ENCODE measurements around the gene PTH.
A peak's percentile ranks its signal among the peaks of the same experiment; 100 is the strongest.

The PTH gene

GRCh38 chr11:13495929-13496328 is at the start of gene PTH:
Gene PTH (minus strand): TSS chr11:13495997. CDS start chr11:13492855, 3,142 bp downstream.
- DNase-seq (ENCODE audit: low read depth in 2 of 3, low spot score in 1 of 3), result no peak

DNA sequence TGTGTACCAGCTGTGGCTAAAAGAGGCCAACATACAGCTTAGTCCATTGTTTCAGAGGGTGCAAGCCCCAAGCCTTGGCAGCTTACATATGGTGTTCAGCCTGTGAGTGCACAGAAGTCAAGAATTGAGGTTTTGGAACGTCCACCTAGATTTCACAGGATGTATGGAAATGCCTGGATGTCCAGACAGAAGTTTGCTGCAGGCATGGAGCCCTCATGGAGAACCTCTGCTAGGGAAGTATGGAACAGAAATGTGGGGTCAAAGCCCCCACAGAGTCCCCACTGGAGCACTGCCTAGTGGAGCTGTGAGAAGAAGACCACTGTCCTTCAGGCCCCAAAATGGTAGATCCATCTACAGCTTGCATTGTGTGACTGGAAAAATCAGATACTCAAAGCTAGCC is 42.2 kb upstream of the PTH start:
- DNase-seq (ENCODE audit: low read depth in 2 of 3, low spot score in 1 of 3), result no peak

DNA sequence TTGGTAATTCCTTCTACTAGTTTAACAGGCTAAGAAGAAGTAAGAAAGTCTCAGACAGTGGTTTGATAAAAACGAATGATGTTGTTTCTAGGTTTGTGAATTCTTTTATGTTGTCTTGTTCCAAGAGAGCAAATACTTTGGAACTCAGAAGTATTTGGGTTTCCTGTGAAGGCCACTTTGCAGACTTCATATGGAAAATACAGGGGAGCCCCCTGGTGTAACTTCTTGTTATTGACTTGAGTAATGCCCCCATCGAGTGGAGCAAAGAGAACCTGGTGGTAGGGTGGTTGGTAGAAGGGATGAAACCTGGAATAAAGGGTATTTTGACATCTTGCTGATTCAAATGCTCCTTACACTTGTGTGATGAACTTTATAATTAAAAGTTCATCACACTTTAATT is 40.0 kb upstream of the PTH start:
- DNase-seq (ENCODE audit: low read depth in 2 of 3, low spot score in 1 of 3), result no peak

DNA sequence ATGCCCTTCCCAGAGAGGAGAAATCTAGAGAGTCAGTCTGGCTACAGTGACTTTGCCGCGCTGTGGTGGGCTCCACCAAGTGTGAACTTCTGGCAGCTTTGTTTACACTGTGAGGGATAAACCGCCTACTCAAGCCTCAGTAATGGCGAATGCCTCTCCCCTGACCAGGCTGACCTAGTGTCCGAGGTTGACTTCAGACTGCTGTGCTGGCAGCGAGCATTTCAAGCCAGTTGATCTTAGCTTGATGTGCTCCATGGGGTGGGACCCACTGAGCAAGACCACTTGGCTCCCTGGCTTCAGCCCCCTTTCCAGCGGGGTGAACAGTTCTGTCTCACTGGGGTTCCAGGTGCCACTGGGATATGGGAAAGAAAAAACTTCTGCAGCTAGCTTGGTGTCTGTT is 38.6 kb upstream of the PTH start:
- DNase-seq (ENCODE audit: low read depth in 2 of 3, low spot score in 1 of 3), result no peak

- no peak for DNase-seq (ENCODE audit: low read depth in 2 of 3, low spot score in 1 of 3)
These were observed 29.5 kb upstream of the PTH start for GRCh38 chr11:13525257-13525656.

DNA sequence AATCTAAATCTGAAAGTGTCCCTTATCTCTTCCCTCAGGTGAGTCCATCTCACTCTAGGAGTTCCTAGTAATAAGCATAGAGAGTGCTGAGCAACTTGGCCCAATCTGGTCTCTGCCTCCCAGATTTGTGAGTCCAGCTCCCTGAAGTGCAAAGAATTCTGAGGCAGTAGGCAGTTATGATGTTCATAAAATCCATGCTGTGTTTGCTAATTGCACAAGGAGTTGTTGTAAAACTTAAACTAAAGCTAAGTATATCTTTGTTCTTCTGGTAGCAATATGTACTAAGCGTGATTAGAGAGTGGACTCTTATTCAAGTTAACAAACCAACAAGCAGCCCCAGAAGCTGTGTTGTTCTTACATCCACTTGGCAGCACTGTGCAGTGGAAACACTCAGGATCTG is 7.6 kb upstream of the PTH start:
- no peak for DNase-seq (ENCODE audit: low read depth in 2 of 3, low spot score in 1 of 3)

- DNase-seq (ENCODE audit: low read depth in 2 of 3, low spot score in 1 of 3), result no peak
These were observed 6.7 kb upstream of the PTH start for GRCh38 chr11:13502492-13502891.

DNA sequence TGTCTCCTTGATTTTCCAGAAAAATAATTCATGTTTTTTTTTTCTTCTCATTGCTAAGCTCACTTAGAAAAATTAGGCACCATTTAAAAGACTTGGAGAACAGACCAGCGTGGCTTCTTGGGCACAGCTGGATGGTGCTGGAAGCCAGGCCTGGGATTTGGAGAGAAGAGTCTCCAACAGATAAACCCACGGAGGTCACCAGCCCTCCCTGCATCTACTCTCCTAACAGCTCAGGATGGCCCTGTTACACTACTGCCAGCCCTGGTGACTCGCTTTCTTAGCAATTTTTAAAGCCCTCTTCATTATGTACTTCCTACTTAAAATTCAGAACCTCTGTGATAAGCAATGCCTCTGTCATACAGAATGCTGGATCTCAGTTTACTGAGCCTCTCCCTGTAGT is 1.7 kb downstream of the PTH start:
- DNase-seq (ENCODE audit: low read depth in 2 of 3, low spot score in 1 of 3), result no peak

DNA sequence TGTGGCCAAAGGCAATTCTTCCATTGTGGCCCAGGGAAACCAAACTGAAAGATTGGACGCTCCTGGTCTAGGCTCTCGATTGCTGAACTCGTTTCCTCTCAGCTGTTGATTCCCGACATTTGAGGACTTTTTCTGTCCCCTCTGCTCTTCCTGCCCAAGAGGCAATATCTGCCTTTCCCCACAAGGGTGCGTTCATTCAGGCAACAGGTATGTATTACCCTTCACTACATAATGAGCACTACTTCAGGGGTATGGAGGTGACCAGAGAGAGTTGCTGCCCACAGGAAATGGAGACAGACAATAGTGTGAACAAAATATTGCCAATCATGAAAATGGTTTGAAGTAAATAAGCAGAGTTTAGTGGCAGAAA is 8.2 kb downstream of the PTH start:
- peak in 1 of 3 donors; percentile 2 for DNase-seq (ENCODE audit: low read depth in 2 of 3, low spot score in 1 of 3)

DNA sequence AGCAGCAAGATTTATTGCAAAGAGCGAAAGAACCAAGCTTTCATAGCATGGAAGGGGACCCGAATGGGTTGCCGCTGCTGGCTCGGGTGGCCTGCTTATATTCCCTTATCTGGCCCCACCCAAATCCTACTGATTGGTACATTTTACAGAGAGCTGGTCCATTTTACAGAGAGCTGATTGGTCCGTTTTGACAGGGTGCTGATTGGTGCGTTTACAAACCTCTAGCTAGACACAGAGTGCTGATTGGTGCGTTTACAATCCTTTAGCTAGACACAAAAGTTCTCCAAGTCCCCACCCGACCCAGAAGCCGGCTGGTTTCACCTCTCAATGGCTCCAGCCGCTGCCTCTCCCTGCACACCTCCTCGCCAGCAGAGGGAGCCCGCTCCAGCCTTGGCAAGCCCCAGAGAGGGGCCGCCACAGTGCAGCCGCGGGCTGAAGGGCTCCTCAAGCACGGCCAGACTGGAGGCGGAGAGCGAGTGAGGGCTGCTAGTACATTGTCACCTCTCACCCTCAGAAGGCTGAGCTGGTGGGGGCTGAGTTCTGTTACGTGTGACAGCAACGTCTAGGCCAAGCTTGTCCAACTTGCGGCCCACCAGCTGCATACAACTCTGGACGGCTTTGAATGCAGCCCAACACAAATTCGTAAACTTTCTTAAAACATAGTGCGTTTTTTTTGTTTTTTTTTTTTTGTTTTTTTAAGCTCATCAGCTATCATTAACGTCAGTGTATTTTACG is 8.7 kb downstream of the PTH start:
- peak; percentile 37 to 54 (median 37) for DNase-seq (ENCODE audit: low read depth in 2 of 3, low spot score in 1 of 3)

DNA sequence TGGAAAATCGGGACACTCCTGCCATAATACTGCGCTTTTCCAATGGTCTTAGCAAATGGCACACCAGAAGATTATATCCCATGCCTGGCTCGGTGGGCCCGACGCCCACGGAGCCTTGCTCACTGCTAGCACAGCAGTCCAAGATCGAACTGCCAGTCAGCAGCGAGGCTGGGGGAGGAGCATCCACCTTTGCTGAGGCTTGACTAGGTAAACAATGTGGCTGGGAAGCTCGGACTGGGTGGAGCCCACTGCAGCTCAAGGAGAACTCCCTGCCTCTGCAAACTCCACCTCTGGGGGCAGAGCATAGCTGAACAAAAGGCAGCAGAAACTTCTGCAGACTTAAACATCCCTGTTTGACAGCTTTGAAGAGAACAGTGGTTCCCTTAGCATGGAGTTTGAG is 15.6 kb downstream of the PTH start:
- DNase-seq (ENCODE audit: low read depth in 2 of 3, low spot score in 1 of 3), result no peak

DNA sequence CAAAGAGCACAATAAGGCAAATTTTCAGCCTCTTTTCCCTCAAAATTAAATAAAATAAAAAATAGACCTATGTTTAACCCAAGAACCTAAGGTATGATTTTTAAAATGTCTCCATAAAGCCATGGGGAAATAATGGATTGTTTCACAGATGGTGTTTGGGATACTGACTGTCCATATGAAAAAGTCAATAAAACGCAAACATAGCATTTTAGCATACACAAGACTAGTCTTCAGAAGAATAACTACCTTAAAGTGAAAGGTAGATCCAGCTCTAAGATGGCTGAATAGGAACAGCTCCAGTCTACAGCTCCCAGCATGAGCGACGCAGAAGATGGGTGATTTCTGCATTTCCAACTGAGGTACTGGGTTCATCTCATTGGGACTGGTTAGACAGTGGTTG is 16.1 kb downstream of the PTH start:
- DNase-seq (ENCODE audit: low read depth in 2 of 3, low spot score in 1 of 3), result no peak

- no peak for DNase-seq (ENCODE audit: low read depth in 2 of 3, low spot score in 1 of 3)
These were observed 20.7 kb downstream of the PTH start for GRCh38 chr11:13475091-13475490.

DNA sequence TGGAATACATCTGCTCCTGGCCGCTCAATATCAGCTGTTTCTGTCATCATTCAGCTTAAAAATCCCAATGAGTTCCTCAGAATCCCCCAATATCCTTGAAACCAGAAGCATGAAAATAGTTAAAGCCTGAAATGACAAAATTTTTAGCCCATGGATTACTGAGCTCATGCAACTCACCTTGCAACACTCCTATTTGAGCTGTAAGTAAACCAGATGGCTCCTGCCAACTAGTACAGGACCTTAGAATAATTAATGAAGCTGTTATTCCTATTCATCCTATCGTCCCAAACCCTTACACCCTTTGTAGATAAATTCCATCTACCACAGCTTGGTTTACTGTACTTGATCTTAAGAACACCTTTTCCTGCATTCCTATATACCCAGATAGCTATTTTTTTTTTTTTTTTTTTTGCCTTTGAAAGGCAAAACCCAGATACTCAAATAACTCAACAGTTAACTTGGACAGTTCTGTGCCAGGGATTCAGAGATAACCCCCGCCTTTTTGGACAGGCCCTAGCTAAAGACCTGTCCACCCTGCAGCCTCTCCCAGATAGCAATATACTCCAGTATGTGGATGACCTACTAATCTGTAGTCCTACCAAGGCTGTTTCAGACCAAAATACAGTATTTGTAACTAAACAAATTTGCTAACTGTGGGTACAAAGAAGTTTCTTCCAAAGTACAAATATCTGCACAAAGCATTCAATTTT is 22.6 kb downstream of the PTH start:
- no peak for DNase-seq (ENCODE audit: low read depth in 2 of 3, low spot score in 1 of 3)

DNA sequence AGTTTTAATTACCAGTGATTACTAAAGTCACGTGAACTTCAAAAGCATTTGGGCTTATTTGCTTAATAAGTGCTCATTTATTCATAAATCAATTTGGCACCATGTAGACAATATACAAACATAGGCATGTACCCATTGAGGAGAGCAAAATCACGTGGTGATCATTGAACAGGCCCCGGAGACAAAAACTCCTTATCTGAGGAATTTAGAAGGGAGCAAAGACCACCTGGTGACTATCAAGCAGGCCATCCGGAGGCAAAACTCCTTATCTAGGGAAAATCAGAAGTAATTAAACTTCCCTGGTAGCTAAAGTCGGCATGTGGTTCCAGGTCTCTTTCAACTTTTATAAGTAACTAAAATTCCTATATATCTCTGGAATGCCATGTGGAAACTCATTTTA is 27.0 kb downstream of the PTH start:
- DNase-seq (ENCODE audit: low read depth in 2 of 3, low spot score in 1 of 3), result no peak

- peak in 1 of 3 donors; percentile 1 for DNase-seq (ENCODE audit: low read depth in 2 of 3, low spot score in 1 of 3)
These were observed 29.9 kb downstream of the PTH start for GRCh38 chr11:13465909-13466371.

DNA sequence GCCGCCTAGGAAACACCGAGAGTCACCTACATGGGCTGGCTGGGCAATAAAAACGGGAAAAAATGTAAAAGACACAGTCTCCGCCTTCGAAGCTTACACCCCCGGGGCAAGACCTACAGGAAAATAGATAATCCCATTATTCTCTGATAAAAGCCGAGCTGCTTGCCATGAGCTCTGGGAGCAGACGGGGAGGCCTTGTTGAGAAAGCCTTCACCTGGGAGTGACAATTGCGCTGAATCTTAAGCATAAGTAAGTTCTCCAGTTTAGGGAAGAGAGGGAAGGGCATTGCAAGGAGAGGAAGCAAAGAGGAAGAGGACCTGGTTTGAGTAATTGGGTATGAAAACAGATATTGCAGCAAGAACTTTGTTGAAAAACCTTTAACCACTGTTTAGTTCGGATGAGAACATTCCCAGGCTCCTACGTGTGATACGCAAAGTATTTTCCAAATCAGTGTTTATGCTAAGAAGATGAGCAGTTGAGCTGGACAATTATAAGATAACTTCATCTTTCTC is 32.0 kb downstream of the PTH start:
- DNase-seq (ENCODE audit: low read depth in 2 of 3, low spot score in 1 of 3), result no peak

- peak; percentile 85 to 87 (median 86) for DNase-seq (ENCODE audit: low read depth in 2 of 3, low spot score in 1 of 3)
These were observed 32.7 kb downstream of the PTH start, which contains the start of gene BTBD10 for GRCh38 chr11:13462901-13463778. Gene BTBD10 (minus strand): TSS chr11:13463222. CDS start chr11:13445124, 18,098 bp downstream.

- DNase-seq (ENCODE audit: low read depth in 2 of 3, low spot score in 1 of 3), result peak in 2 of 3 donors; percentile 49 to 60
These were observed 33.4 kb downstream of the PTH start for GRCh38 chr11:13462311-13462900.

DNA sequence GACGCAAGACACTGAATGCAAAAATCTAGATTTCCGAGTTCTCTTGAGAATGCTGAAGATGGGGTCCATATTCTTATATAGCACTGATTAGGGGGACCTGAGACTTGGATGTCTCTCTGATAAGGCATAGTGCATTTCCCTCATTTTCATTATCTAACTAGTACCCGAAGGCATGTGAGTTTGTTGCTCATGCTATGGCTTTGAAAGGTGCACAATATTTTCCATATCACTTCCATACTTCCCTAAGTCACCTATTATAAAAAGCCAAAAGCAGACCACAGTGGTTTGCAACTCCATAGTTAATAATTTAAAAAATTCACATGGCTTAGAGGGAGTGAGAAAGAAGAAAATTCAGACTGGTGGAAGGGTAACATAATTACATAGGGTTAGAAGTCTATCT is 34.5 kb downstream of the PTH start:
- no peak for DNase-seq (ENCODE audit: low read depth in 2 of 3, low spot score in 1 of 3)

DNA sequence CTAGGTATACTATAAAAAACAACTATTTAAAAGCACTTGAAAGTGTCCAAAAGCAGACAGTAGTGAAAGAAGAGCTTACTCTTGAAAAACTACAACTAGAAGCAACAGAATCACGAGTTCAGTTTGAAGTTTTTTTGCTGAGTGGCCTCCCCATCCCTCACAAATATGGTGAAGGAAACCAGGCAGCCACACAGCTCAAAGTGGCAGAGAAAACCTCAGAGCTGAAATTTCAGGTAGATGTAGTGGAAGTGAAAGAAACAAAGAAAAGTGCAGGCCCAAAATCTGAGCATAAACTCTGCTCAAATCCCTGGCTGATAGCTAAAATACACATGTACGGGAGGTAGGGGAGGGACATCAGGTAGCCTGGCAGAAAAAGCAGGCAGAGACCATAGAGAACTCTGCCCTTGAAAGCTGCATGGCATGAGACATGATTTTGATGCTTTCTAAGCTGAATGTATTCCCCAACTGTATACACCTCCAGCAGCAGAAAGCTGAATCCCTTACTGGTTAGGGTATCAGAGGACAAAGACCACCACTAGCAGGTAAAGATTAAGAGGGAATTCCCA is 44.9 kb downstream of the PTH start:
- no peak for DNase-seq (ENCODE audit: low read depth in 2 of 3, low spot score in 1 of 3)

Data from stimulated activated CD4-positive, alpha-beta T cell treated with anti-CD3 and anti-CD28 coated beads, Interleukin-12 subunit alpha, Interleukin-12 subunit beta, amount 100 ng/mL, for 48 hours (primary cell).